HCEC 1CT (cell line): ENCODE results near the gene WDR27.
"Not testable (repeated sequence)": the region's sequence is repeated elsewhere in the genome, so short reads cannot be mapped to it uniquely, and the experiment has no call there.

Source experiments
- DNase-seq: peaks from one replicate; pipeline ENCODE4 v3.0.0-alpha.2; 2017

WDR27 gene

GRCh38 chr6:169660751-169661390 is 41.0 kb downstream of the WDR27 start:
- DNase-seq: no peak

GRCh38 chr6:169659820-169660610 is 41.8 kb downstream of the WDR27 start:
- DNase-seq: no peak

GRCh38 chr6:169657284-169657610 is 44.6 kb downstream of the WDR27 start:
- no peak for DNase-seq

GRCh38 chr6:169656546-169657283 is 45.1 kb downstream of the WDR27 start:
- no peak for DNase-seq

- DNase-seq: no peak
Observed at GRCh38 chr6:169654598-169655391, 47.0 kb downstream of the WDR27 start.

GRCh38 chr6:169653691-169654090 is 48.1 kb downstream of the WDR27 start:
- DNase-seq: no peak

- no peak for DNase-seq
Observed at GRCh38 chr6:169652896-169653295, 48.9 kb downstream of the WDR27 start.

GRCh38 chr6:169651498-169651897 is 50.3 kb downstream of the WDR27 start:
- no peak for DNase-seq

GRCh38 chr6:169650959-169651292 is 50.9 kb downstream of the WDR27 start:
- no peak for DNase-seq

GRCh38 chr6:169650241-169650958 is 51.4 kb downstream of the WDR27 start:
- no peak for DNase-seq

- no peak for DNase-seq
Observed at GRCh38 chr6:169648617-169649016, 53.2 kb downstream of the WDR27 start.

GRCh38 chr6:169648092-169648491 is 53.7 kb downstream of the WDR27 start:
- no peak for DNase-seq

- DNase-seq: no peak
Observed at GRCh38 chr6:169647637-169648036, 54.2 kb downstream of the WDR27 start.

GRCh38 chr6:169646906-169647567 is 54.8 kb downstream of the WDR27 start:
- DNase-seq: no peak

- DNase-seq: not testable (repeated sequence)
Observed at GRCh38 chr6:169645459-169645858, 56.4 kb downstream of the WDR27 start.

GRCh38 chr6:169643521-169643920 is 58.3 kb downstream of the WDR27 start:
- DNase-seq: no peak

GRCh38 chr6:169642455-169642854 is 59.4 kb downstream of the WDR27 start:
- no peak for DNase-seq

- DNase-seq: no peak
Observed at GRCh38 chr6:169641461-169642085, 60.3 kb downstream of the WDR27 start.

- DNase-seq: no peak
Observed at GRCh38 chr6:169640983-169641382, 60.8 kb downstream of the WDR27 start.

- DNase-seq: no peak
Observed at GRCh38 chr6:169640351-169640852, 61.4 kb downstream of the WDR27 start.

GRCh38 chr6:169639653-169640278 is 62.1 kb downstream of the WDR27 start:
- DNase-seq: no peak
